Frontal cortex (tissue), 4 donors: Measurements from ENCODE around the gene SFTPA1. TPM values are rescaled to one million over a fixed set of nuclear protein-coding genes. Genes with fewer than 3 reads are reported as not detected.
"Not testable (repeated sequence)": the region's sequence is repeated elsewhere in the genome, so short reads cannot be mapped to it uniquely, and the experiment has no call there.

Experiments used
- DNase-seq, 2 donors: peaks; one replicate each; pipeline ENCODE4 v3.0.0; 2012; ENCODE audit warnings: low spot score in 2 of 2
- FAIRE-seq: peaks from 2 replicates; lab custom pipeline; 2012; peaks lifted over from hg19 to GRCh38; lab: Jason Lieb, UNC
- total RNA-seq: library from RNA; depleted of rRNA; stranded (reverse); fragments of >200 nt; gene quantifications from one replicate; pipeline ENCODE4 v1.2.3, GENCODE V29; 2014
- donor health status: control.
- donor health status: control.
- donor health status: control.

The SFTPA1 gene
- total RNA-seq, 1 donor from 2014 or later = not detected

DNA sequence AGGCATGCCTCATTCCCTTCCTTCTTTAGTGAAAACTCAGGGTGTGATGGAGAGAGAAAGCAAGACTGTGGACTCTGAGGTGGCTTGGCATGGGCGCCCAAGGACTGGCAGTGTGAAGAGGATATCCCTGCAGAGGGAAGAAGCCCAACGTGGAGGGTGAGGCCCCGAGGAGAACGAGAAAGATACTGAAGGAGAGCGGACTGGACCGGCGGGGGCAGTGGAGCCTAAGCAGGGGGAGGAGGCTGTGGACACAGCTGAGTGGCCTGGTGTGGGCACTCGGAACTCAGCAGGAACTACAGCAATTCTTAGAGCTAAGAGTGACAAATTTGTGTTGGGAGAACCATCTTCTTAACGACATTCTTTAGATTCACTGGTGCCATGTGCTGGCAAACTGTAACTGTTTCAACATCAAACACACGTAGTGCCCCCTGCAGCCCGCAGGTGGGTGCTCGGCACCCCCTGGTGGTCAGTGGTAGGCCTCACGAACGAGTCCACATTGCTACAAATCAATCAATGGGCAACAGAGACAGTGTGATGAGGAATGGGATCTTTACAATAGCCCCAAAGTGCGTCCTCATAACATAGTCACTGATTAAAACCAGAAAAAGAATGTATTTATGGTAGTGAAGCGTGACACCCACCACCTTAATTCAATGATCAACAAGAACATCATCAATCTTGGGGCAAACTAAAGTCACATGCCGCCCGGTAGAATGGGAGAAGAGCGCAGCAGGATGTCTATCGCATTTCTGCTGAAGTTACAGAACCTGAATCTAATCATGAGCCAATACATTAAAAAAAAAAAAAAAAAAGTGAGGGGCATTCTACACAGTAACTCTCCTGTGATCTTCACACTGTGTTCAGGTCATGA lies 2.0 kb upstream of the SFTPA1 start:
- DNase-seq (no peak), FAIRE-seq (no peak)

DNA sequence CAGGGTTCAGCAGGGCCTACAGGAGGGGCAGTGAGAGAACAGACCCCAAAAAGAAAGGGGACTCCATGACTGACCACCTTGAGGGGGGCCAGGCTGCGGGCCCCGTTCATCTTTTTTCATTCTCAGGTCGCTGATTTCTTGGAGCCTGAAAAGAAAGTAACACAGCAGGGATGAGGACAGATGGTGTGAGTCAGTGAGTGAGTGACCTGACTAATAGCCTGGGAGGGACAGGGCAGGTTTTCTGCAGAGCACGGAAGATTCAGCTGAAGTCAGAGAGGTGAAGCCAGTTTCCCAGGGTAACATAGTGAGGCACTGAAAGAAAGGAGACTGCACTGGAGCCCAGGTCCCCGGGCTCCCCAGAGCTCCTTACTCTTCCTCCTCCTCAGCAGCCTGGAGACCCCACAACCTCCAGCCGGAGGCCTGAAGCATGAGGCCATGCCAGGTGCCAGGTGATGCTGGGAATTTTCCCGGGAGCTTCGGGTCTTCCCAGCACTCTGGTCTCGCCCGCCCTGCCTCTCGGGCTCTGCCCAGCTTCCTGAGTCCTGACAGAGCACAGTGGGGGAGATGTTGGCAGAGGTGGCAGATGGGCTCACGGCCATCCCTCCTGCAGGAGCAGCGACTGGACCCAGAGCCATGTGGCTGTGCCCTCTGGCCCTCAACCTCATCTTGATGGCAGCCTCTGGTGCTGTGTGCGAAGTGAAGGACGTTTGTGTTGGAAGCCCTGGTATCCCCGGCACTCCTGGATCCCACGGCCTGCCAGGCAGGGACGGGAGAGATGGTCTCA lies 646 bp downstream of the SFTPA1 start:
- FAIRE-seq, DNase-seq: not testable (repeated sequence)

DNA sequence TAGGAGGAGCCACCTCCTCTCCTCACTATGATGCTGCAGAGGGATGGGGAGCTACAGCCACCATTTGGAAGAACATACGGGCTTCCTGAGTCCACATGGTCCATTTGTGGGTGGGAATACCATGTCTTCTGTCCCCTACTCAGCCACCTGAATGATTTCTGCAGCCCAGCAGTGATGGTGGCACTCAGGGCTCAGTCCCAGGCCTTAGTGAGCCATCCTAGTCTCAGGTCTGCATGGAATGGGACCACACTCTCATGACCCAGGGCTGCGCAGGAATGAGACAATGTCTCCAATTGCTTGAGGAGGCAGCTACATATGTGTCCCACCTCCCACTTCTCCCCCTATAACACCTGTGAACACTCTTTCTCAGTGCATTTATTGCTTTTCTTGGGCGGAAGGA lies 4.8 kb downstream of the SFTPA1 start:
- no peak for FAIRE-seq
- no peak for DNase-seq

DNA sequence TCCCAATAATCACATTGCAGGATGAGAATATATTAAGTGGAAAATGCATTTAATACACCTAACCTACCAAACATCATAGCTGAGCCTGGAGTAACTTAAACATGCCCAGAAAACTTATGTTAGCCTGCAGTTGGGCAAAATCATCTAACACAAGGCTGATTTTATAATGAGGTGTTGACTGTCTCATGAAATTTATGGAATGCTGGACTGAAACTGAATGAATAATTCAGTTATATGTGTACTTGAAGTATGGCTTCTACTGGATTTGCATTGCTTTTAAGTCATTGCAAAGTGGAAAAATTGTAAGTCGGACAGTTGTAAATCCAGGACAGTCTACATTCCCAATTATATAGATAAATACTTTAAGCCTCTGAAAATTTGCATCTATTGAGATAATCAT lies 5.4 kb downstream of the SFTPA1 start:
- FAIRE-seq (no peak), DNase-seq (no peak)

DNA sequence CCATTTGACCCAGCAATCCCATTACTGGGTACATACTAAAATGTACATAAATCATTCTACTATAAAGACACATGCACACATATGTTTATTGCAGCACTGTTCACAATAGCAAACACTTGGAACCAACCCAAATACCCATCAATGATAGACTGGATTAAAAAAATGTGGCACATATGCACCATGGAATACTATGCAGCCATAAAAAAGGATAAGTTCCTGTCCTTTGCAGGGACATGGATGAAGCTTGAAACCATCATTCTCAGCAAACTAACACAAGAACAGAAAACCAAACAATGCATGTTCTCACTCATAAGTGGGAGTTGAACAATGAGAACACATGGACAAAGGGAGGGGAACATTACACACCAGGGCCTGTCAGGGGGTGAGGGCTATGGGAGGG lies 12.9 kb downstream of the SFTPA1 start:
- not testable (repeated sequence) for FAIRE-seq, DNase-seq

DNA sequence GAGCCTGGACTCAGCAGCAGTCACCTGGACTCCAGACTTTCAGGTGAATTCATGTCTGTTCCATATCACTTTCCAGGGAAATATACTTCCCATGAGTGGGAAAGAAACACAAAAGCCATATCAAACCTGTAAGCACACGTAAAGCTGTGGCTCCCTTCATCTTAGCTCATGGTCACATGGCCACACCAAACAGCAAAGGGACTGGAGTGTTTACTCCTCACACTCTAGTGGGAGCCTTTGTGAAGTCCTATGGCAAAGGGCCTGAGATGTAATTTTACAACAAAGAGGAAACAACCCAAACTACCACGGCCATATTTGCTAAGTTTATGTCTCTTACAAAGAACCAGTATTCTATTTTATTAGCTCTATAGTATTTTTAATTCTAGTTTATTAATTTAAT lies 16.3 kb downstream of the SFTPA1 start:
- DNase-seq = no peak
- FAIRE-seq = no peak

DNA sequence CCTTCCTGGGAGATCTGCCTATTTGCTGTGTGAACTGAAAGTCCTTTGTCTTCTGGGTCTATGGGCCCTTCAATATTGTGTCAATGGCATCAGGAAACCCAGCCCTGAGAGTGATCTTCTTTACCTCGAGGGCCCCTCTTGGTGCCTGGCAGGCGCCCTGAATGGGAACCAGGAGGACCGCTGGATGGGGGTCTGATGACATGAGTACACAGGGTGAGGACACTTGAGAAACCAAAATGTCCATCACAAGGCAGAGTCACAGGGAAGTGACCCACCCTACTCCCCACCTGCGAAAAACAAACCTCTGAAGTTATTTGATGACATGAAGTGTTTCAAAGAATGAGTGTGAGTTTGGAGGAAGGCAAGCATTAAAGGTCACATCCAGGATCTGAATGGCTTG lies 17.3 kb downstream of the SFTPA1 start:
- no peak for DNase-seq
- FAIRE-seq = no peak

DNA sequence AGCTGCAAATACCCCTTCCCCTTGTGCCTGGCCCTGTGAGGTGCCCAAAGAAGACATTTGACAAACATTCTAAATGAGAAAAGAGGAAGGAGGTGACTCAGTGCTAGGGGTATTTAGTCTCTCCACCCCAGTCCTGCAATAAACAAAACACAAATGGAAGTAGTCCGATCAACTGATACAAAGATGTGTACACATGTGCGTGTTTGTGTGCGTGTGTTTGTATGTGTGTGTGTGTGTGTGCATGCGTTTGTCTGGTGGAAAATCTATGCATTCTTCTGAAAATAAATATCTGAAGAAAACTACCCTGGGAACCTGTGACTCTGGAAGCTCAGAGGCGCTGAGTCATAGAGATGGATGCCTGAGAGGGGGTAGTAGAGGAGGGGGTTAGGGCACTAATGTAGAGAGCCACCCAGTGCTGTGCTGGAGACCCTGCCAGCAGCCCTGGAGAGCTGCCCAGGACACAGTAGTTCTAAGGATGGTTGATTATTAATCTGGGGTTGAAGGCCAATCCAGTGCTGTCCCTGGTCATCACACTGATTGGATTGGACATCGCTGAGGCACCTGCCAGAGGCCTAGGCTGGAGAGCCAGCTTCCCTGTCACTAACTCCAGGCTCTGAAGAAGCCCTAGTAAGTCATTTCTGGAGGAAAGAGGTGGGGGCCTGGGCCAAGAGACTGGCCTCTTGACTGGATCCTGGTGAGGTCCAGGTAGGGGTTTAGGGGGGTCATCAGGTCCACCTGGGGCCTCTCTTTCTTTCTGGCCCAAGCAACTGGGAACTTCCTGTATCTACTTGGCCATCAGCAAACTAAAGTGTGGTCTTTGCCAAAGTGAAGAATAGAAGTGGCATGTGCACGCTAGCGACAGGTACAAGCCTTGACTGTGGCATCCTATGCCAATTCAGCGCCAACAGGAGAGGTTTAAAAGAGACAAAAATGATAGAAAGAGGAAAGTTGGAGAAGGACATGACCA lies 18.5 kb downstream of the SFTPA1 start:
- DNase-seq = no peak
- no peak for FAIRE-seq

DNA sequence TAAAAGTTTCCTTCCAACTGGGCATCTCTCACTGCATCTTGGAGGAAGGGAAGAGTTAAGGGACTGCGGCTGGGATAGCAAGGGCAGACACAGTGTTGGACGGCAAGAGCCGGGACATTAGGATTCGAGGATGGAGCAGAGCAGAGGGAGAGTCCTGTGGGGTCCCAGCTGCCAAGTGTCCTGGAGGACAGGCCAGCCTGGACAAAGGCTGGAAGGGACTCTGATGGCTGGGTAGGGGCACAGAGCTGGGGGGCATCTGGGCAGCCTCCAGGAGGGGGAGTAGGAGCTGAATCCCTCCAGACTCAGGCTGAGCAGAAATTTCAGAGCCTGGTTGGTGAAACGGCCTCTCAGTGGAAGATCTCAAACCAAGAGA lies 19.2 kb downstream of the SFTPA1 start:
- no peak for DNase-seq
- FAIRE-seq = no peak

DNA sequence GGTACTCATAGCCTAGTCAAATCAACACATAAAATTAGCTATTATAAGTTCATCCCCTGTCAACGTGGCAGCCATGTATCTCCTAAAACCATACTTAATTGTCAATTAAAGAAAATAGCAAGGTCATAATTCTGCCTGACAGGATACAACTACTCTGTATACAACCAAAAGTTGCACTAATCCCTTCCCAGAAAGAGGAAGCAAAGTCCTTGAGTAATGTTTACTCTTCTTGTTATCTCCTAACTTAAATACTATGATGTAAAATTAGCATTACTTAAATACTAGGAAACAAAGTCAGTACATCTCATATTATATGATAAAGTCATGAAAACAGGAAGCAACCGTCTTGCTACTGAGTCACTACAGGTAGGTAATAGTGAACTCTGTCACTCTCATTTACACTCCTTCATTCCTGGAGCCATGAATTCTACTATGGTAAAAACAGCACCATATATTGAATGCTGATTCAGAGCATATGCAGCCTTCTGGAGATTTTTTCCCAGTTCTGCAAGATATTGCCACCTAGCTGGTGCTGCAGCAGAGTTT lies 26.0 kb downstream of the SFTPA1 start:
- not testable (repeated sequence) for DNase-seq, FAIRE-seq

DNA sequence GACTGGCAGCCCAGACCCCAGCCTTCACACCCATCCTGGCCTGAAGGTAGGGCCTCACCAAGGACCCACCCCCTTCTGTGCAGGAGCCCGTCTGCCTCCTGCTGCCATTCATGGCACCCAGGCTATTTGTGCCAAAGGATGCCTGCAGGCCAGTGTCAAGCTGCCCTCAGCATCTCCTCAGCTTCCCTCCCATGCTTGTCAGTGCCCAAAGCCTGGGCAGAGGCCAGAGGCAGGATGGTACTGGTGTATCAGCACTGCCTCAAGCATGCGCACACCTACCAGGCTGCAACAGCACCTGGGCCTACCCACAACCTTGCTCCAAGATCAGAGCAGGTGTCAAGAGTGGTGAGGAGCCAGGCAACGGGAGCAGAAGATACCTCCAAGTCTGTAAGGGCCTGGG lies 27.6 kb downstream of the SFTPA1 start:
- DNase-seq (no peak), FAIRE-seq (no peak)

DNA sequence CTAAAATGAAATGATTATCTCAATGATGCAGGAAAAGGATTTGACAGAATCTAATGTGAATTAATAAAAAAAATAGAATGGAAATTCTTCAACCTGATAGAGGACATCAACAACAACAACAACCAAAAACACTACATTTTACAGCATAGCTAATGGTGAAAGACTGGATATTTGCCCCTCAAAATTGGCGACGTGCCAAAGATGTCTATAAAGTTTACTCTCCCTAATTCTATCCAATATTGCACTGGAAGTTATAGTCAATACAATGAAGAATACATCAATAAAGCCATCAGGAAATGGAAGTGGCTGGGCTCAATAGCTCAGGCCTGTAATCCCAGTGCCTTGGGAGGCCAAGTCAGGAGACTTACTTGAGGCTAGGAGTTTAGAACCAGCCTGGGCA lies 42.0 kb downstream of the SFTPA1 start:
- not testable (repeated sequence) for DNase-seq, FAIRE-seq

DNA sequence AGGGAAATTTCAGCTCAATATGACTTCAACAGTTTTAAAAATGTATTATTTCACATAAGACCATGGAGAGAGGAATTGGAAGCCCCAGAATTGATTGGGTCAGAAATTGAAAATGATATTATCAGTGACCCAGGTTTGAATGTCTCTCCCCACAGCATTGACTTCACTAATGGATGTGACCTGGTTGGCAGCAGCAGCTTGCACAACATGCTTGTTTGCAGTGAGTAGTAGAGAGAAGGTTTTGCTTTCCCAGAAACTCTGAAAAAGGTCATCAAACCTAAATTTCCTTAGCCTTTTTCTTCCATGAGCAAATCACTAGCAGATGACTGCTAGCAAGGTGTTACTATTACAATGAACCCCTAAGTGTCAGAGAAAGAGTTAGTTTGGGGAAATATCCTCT lies 52.5 kb downstream of the SFTPA1 start:
- FAIRE-seq, DNase-seq: not testable (repeated sequence)

DNA sequence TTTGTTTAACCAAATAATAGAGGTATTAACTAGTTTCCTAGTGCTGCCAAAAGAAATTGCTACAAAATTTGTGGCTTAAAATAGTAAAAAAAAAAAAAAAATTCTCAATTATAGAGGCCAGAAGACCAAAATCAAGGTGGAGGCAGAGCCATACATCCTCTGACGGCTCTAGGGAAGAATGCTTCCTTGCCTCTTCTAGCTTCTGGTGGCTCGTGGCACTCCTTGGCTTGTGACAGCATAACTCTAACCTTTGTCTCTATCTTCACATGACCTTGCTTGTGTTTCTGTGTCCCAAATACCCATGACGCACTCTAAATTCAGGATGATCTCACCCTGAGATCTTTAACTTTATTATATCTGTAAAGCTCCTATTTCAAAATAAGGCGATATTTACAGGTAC lies 53.9 kb downstream of the SFTPA1 start:
- not testable (repeated sequence) for FAIRE-seq, DNase-seq

Other genes with a start within 250 kb of the SFTPA1 start
- gene ZCCHC24, start 165.3 kb upstream of the SFTPA1 start, total RNA-seq = 4.1 TPM
- under 0.01 TPM for gene EIF5AL1, start 98.4 kb upstream of the SFTPA1 start, total RNA-seq
- gene SFTPA2, start 50.5 kb upstream of the SFTPA1 start, total RNA-seq = not detected
- 1.6 TPM for gene NUTM2B, start 92.3 kb downstream of the SFTPA1 start, total RNA-seq
- under 0.01 TPM for gene NUTM2E, start 215.8 kb downstream of the SFTPA1 start, total RNA-seq